GM18951 (cell line): Measurements from ENCODE around the gene TCAP.
A peak's percentile ranks its signal among the peaks of the same experiment; 100 is the strongest.

ENCODE experiments used
- POLR2A ChIP-seq: IDR thresholded peaks from 4 replicates; pipeline ENCODE4 v1.6.1; 2011; ENCODE audit warnings: mild to moderate bottlenecking; ENCODE audit not compliant: insufficient read length, insufficient read depth; ENCODE audit errors: extremely low read depth
- in situ Hi-C: fragments of 300-500 bp; cut with MboI; formaldehyde crosslinking; loops from one replicate; pipeline ENCODE4 v1.12.0; 2022; ENCODE audit warnings: low sequenced_read_pairs, mixed read lengths, inconsistent platforms; ENCODE audit not compliant: unreplicated experiment

Gene TCAP

GRCh38 chr17:39669897-39670735 lies 5.0 kb downstream of the TCAP start:
- TF ChIP-seq POLR2A: no peak
- in situ Hi-C loops: no loop called here

DNA sequence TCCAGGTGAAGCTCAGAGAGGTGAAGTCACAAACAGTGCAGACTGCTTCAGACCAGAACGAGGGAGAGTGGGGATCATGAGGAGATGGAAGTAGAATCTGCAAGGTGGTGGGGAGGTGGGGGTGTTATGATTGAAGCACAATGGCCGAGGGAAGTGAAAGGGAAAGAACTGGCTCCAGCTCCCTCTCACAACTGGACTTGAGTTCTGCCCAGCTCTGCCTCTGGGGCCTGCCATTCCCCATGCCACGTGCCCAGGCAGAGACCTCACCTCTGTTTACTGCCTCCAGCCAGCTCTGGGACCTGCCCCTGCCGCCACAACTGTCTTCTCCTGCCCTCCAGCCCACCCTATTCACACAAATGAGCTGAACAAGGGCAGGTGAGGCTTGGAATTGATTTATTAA lies 5.6 kb downstream of the TCAP start:
- in situ Hi-C loops: no loop called here
- TF ChIP-seq POLR2A: no peak

- in situ Hi-C loops: no loop called here
- TF ChIP-seq POLR2A: no peak
Observed at GRCh38 chr17:39671651-39672521, 6.7 kb downstream of the TCAP start.

DNA sequence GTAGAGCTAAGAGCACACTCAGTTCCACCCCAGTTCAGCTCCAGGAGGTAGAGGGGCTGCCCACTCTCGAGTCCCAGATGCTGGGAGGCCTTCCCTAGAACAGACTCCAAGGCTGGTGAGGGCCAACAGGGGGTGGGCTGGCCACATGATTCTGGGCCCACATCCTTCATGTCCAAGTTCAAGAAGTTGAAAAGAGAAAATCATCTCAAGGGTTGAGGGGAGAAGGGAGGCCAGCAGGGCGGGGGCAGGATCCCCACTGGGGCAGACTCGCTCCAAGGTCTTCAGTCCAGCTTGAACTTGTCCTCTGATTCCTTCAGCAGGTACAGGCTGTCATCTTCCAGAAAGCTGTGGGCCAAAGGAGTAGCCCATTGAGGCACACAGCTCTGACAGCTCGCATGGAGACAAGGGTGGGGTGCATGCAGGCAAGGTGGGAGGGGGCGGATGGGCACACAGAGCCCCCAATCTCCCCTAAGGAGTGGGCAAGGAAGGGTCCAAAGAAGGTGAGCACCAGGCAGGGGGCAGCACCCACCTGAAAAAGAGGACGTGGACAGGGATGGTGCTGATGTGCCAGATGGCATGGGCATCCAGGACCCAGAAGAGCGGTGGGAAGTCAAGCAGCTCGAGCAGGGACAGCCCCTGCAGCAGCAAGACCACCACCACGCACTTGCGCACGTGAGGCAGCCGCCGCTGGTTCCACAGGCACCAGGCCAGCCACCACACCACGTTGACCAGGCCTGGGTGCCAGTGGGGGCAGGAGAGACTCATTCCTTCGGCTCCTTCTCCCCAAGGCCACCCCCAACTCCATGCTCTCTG lies 7.6 kb downstream of the TCAP start:
- in situ Hi-C loops: no loop called here
- no peak for TF ChIP-seq POLR2A

GRCh38 chr17:39673335-39674081 lies 8.4 kb downstream of the TCAP start:
- TF ChIP-seq POLR2A: no peak
- in situ Hi-C loops: no loop called here

GRCh38 chr17:39674179-39674578 lies 9.0 kb downstream of the TCAP start:
- in situ Hi-C loops: no loop called here
- no peak for TF ChIP-seq POLR2A

- in situ Hi-C loops: no loop called here
- TF ChIP-seq POLR2A: no peak
Observed at GRCh38 chr17:39674702-39675389, 9.7 kb downstream of the TCAP start.

- TF ChIP-seq POLR2A: no peak
- in situ Hi-C loops: no loop called here
Observed at GRCh38 chr17:39675390-39676082, 10.4 kb downstream of the TCAP start.

DNA sequence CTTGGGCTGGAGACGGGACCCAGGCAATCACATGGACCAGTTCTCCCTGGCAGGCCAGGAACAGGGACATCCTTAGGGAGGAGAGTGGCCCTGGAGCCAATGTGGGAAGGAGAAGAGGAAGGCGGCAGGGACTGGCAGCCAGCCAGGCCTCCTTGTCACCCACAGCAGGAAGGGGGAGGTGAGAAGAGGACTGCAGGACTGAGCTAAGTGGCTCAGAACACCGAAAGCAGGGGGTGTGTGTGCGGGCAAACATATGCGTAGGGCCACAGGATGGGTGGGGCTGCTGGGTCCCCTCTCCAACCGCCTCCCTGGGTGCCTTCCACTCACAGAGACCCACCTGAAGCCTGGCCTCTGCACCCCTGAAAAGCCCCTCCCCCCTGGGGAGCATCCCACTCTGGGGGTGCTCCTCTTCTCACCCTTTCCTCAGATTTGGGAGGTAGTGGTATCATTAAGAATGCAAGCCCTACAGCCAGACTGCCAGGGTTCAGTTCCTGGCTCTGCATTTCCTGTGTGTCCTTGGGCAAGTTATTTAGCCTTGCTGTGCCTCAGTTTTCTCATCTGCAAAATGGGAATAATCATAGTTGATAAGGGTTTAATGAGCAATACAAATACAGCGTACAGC lies 11.2 kb downstream of the TCAP start:
- in situ Hi-C loops: no loop called here
- TF ChIP-seq POLR2A: peak; percentile 27

- in situ Hi-C loops: no loop called here
Observed at GRCh38 chr17:39677072-39677471, 11.9 kb downstream of the TCAP start.

More at GRCh38 chr17:39677072-39677471, 11.9 kb downstream of the TCAP start:
- TF ChIP-seq POLR2A: no peak
